NOMO-1 treated with DMSO at 0.1 percent for 48 hours (cell line): Measurements from ENCODE around the gene ST3GAL2.

ENCODE experiments used
- DNase-seq: peaks from one replicate; lab custom pipeline; 2025; ENCODE audit not compliant: unreplicated experiment; lab: John Stamatoyannopoulos, UW

Gene ST3GAL2, protein sequence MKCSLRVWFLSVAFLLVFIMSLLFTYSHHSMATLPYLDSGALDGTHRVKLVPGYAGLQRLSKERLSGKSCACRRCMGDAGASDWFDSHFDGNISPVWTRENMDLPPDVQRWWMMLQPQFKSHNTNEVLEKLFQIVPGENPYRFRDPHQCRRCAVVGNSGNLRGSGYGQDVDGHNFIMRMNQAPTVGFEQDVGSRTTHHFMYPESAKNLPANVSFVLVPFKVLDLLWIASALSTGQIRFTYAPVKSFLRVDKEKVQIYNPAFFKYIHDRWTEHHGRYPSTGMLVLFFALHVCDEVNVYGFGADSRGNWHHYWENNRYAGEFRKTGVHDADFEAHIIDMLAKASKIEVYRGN

DNA sequence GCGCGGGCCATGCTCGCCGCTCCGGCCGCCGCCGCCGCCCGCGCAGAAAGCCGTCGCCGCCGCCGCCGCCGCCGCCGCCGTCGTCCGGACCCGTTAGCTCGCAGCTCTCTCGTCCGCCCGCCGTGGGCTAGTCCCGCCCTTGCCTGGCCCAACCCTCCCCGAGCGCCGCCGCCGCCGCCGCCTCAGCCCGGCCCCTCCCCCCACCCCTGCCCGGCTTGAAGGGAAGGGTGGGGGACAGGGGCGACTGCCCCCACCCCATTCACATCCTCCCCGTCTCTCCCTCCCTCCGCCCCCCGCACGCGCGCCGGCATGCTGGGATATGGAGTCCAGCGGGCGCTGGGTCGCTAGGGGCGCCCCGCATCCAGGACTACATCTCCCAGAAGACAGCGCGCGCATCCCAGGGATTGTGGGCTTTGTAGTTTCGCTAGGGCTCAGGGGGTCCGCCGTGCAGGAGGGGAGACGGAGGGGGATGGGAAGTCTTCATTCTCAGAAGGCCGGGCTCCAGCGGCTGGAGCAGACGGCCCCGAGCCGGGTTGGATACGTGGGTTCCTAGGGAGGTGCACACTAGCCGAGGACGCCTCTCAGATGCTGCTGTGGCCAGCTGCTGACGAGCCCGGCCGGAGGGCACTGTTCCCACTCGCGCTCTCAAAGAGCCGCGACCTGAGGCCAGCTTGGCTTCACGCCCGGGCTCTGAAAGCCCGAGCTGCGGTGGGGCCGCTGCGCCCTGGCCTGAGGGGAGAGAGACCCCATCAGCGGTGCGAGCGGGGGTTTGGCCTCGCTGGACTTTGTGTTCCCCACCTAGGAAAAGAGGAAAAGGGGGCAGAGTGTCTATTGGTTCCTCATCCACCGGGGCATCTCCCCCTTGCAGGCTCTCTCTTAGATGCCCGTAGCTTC lies at the start of gene ST3GAL2:
Gene ST3GAL2 (minus strand): TSS at position 132 of the 894 bp plus-strand sequence. CDS start 40,570 bp downstream, outside the sequence.
- peak; percentile 85 for DNase-seq

DNA sequence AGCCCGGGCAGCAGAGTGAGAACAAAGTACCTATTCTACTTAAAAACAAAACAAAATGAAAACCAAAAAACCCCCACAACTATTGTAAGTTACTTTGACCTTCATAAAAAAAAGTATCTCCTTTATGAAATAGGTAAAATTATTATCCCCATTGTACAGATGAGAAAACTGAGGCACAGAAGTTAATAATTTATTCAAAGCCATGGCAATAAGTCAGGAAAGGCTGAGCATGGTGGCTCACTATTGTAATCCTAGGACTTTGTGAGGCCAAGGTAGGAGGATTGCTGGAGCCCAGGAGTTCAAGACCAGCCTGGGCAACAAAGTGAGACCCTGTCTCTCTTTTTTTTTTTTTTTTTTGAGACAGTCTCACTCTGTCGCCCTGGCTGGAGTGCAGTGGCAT lies 46.0 kb upstream of the ST3GAL2 start:
- DNase-seq, result no peak

DNA sequence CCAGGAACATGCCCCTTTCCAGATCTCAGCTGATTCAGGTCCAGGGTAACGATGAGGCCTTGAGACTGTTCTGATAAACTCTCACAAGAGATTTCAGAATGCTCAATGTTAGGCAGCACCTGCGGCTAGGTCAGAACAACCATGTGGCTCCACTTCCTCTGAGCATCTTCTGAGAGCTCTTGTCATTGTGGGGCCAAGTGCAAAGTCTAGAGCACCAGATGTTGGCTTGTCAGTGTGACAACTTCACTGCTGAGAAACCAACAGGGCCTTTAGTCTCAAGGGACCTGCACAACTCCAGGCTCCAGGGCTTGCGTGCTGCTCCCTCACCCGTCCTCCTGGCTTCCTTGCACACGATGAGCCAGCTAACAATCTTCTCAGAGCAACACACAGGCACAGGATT lies 44.5 kb upstream of the ST3GAL2 start:
- no peak for DNase-seq

DNA sequence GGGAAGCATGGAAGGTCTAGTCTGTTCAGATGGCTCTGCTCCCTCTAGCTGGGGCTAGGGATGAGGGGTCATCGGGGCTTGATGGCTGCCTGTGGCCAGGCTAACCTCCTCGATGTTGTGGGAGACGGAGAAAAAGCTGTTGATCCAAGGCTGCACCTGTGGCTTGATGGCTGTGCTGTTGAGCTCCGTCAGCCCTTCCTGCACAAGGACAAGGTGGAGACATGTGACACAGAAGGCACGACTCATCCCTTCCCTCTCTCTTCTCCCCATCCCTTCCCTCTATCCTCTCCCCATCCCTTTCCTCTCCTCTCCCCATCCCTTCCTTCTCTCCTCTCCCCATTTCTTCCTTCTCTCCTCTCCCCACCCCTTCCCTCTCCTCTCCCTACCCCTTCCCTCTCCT lies 43.7 kb upstream of the ST3GAL2 start:
- no peak for DNase-seq

DNA sequence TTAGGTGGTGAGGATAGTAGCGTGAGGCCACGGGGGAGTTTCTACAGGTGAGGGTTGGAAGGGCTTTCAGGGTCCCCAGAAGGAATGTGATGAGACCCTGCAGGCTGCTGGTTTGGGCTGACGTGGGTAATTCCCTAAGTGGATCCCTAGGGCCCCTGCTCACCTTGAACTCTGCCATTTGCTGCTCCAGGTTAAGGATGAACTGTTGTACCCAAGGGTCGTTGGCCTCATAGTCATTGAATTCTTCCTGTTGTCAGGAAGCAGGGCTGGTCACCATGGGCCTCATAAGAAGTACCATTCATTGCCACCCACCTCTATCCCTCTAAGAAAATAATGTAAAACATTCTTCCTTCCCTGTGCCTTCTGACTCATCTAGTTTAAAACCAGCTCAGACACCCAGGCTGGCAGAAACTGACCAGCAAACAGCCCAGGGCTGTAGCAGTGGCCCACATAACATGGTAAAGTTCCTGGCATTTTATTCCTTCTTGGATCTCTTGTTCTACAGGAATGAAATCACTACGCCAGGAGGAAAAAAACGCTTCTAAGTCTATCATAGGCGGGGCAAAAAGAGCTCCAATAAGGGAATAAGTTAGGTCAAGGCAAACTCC lies 43.1 kb upstream of the ST3GAL2 start:
- no peak for DNase-seq

DNA sequence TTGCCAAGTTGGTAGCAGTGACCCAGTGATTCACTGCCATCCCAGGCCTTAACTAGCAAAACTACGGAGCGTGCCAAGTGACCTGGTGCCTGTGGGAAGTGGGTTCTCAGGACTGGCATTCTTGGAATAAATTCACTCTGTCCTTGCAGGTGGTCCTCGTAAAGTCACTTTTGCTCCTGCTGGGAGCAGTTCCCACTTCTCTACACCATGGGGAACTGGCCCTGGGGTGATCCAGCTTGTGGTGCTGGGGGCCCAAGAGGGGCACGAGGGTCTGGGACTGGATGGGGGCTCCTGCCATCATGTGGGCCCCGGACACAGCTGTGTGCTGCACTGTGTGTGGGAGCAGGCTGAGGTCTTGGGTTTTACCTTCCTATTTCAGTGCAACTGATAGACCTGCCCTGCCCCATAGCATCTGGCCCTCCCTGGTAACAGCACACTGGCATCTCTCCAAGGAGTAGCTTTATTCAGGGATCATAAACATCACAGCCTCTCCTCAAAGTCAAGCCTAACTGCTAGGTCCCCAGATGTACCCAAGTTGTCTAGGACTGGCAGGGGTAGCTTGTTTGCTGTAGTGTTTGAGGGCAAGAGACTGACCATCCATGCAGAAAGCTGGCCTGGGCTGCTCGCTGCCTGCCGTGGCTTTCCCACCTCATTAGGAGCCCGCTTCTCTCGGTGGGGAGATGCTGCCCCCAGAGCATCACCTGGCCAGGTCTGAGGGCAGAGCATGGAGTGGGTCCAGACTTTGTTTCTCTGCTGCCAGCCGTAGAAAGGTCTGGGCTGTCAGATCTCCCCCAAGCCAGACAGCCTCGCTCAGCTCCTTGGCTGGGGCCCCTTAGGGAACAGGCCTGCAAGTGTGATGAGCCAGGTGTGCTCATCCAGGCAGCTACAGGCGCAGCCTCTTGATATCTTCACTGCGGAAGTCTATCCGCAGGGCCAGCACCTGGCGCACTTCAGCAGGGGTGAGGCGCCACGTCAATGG lies 41.5 kb upstream of the ST3GAL2 start:
- DNase-seq, result no peak

DNA sequence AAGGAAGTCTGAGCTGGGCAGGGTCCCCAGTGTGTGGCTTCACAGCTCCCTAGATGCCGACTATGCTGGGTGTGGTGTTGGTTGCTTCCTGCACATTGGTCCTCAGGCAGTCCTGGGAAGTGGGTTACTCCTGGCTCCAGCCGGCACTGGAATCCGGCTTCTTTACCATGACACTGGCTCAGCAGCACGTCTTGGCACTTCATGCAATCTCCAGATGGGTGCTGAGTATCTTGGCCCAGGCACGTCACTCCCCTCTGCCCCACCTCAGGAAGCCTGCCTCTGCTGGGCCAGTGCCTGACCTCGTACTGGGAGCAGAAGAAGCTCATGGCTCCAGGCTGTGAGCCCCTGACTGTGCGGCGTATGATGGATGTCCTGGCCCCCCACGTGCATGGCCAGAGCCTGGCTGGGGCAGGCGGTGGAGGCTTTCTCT lies 40.0 kb upstream of the ST3GAL2 start:
- no peak for DNase-seq

DNA sequence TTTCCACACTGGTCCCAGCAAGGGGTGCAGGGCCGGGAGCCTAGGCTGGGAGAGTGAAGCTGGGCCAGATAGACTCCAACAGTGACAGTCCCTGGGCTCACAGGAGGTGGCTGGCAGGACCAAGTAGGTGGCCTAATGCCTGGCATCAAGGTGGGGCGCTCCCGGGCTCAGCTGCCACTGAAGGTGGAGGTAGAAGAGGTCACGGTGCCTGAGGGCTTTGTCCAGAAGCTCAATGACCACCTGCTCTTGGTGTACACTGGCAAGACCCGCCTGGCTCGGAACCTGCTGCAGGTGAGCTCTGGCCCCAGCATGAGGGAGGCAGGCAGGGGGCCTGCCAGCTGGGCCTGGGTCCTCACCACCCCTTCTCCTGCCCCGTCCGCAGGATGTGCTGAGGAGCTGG lies 39.3 kb upstream of the ST3GAL2 start:
- no peak for DNase-seq

DNA sequence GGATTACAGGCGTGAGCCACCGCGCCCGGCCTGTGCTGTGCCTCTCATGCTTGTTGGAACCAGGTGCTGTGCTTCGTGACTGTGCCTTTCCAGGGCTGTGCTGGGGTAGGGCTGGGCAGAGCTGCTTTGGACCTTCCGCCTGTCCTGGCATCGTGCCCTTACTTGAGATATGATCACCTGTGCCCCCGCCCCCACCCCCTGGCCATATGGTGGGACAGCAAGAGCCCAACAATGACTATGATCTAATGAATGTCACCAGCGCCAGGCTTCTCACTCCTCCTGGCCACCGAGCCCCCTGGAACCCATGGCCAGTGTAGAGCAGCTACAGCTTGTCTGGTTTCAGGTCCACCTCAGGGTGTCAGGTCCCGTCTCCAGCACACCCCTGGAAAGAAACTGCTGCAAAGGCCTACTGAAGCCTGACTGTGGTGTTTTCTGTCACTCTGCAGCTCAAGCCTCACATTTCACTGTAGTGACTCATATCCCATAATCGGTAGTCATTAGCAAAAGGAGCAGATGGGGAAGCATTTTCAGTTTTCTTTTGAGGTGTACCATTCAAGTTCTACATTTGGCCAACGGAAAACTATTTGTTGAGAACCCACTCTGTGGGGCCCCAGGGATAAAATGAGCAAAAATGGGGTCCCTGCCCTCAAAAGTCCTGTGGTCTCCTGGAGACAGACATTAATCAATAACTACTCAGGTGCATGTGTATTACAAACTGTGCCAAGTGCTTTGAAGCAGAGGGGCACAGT lies 37.5 kb upstream of the ST3GAL2 start:
- peak; percentile 91 for DNase-seq

DNA sequence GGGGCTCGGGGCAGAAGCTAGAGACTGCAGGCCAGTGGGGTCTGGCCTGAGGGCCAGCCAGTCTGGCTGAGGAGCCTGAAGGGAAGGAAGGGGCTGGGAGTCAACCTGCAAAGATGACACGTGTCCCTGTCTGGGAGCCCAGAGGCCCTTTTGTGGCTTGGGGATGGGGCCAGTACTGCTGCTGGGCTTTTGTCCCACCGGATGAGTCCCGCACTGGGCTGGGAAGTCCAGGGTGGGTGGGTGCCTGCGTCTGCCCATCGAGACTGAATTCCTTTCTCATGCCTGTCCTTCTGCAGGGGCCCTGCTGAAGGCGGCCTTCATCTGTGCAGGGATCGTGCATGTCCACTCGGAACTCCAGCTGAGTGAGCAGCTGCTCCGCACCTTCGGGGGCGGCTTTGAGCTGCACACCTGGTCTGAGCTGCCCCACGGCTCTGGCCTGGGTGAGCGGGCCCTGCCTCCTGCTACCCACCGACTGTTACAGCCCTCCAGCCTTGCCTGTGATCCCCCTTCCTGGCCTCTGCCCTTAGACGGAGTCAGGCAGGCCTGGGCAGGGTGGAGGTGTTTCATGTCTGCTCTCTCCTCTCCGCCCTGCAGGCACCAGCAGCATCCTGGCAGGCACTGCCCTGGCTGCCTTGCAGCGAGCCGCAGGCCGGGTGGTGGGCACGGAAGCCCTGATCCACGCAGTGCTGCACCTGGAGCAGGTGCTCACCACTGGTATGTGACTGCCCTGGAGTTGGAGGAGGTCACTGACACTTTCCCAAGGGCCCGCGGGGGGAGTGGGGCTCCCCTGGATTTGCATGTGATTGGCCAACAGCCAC lies 36.4 kb upstream of the ST3GAL2 start:
- no peak for DNase-seq

DNA sequence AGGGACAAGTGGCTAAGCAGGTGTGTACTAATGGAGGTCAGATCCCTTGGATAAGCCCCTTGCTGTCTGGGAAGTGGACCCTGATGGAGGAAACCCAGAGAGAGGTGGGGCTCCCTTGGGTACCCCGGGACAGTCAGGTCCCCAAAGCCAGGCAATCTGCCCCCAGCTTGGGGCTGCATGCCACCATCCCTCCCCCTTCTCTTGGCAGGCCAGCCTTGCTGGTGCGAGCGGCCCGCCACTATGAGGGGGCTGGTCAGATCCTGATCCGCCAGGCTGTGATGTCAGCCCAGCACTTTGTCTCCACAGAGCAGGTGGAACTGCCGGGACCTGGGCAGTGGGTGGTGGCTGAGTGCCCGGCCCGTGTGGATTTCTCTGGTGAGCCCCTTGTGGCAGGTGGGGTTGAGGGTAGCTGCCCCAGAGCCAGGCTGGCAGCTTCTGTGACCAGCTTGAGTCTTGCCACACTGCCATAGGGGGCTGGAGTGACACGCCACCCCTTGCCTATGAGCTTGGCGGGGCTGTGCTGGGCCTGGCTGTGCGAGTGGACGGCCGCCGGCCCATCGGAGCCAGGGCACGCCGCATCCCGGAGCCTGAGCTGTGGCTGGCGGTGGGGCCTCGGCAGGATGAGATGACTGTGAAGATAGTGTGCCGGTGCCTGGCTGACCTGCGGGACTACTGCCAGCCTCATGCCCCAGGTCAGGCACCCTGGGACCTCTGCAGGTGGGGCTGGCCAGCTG lies 35.6 kb upstream of the ST3GAL2 start:
- no peak for DNase-seq

DNA sequence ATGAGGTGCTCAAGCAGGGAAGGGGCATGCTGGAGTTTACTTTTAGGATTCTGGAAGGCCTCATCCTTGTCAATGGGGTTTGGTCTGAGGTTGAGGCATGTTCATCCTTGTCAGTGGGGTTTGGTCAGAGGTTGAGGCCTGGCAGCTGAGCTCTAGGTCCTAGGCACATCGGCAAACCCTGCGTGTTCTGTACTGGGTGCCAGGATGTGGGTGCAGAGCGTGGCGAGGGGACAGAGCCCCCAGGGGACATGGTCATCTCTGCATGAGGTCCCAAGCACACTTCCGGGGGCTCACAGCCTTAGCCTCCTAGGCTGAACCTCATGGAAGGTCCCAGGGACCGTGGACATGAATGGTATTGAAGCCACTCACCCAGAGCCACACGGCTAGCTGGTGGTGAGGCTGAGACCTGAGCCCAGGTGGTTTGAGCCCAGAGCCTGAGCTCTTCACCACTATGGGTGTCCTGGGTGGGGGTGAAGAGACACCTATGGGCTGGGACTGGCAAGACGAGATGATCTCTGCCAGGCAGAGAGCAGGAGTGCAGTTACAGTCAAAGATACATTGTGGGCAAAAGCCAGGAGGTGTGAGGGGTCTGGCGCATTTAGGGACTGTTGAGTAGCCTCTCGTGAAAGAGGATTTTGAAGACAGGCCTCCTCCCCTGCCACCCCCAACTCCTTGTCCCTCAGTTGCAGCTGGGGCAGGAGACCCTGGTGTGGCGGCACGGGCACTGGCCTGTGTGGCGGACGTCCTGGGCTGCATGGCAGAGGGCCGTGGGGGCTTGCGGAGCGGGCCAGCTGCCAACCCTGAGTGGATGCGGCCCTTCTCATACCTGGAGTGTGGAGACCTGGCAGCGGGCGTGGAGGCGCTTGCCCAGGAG lies 34.8 kb upstream of the ST3GAL2 start:
- no peak for DNase-seq

DNA sequence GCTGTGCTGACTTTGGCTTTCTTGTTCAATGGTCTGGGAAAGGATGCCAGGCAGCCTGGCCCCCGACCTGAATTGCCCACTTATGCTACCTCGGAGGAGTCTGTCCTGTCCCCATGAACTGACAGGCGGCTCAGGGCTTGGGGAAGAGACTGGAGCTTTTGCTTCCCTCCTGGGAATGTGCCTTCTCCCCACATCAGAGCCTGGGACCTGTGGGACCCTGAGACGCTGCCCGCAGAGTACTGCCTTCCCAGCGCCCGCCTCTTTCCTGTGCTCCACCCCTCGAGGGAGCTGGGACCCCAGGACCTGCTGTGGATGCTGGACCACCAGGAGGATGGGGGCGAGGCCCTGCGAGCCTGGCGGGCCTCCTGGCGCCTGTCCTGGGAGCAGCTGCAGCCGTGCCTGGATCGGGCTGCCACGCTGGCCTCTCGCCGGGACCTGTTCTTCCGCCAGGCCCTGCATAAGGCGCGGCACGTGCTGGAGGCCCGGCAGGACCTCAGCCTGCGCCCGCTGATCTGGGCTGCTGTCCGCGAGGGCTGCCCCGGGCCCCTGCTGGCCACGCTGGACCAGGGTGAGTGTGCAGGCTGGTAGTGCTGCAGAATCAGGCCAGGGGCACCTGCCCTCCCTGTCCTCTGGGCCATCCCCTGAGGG lies 34.0 kb upstream of the ST3GAL2 start:
- no peak for DNase-seq

DNA sequence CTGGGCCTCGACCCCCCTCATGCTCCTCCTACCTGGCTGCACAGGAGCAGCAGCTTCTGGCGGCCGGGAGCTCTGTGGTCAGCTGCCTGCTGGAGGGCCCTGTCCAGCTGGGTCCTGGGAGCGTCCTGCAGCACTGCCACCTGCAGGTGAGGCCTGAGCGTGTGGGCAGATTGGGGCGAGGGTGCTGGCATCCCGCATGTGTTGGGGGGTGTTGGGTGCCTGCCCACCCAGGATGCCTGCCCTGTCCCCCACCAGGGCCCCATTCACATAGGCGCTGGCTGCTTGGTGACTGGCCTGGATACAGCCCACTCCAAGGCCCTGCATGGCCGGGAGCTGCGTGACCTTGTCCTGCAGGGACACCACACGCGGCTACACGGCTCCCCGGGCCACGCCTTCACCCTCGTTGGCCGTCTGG lies 32.0 kb upstream of the ST3GAL2 start:
- no peak for DNase-seq

DNA sequence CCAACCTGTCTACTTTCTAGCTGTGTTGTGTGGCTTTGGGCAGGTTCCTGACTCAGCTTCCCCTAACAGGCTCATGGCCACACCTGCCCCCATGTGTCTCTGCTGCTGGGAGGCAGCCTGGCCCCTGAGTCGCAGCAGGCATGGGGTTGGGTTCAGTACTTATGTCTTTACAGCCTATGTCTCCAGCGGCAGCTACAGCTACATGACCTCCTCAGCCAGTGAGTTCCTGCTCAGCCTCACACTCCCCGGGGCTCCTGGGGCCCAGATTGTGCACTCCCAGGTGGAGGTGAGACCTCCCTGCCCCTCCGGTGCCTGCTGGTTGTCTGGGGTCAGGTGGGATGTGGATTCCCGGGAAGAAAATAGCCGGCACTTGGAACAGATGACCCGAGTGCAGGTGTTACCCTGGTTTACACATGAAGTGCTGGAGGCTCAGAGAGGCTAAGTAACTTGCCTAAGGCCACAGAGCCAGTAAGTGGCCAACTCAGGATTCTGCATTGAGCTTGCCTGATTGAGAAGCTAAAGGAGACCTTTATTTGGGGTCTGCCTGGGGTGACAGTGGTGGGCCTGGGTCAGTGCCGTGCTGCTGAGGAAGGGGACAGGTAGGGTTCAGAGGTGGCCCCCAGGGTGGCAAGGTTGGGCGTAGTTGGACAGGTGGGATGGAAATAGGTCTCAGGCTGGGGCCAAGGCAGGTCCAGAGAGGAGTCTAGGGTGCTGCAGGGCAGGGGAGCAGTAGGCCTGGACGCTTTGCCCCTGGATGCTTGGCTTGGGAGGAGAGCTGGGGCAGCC lies 31.4 kb upstream of the ST3GAL2 start:
- DNase-seq, result no peak
